ENCODE data around the gene CHURC1. TPM values are rescaled to one million over a fixed set of nuclear protein-coding genes. Genes with fewer than 3 reads are reported as not detected.

CHURC1 gene
- polyA plus RNA-seq, 1 donor (not counting 4 experiments of a cell fraction or from before 2014, with no cell fraction given) = 126 TPM

GRCh38 chr14:64935508-64935907 lies 21.3 kb downstream of the CHURC1 start:
- Histone ChIP-seq H3K9me1 (ENCODE audit: control insufficient read depth, extremely low read depth, insufficient read depth, low read length) (no peaks in the 10 kb centered on the region), H3K27me3 (ENCODE audit: control insufficient read depth, extremely low read depth, insufficient read depth, low read length) (no peaks in the 10 kb centered on the region), H2AFZ (ENCODE audit: control insufficient read depth, low read length) (no peak overlapping the region), H3K9me3 (ENCODE audit: control insufficient read depth, low read depth, low read length) (no peaks in the 10 kb centered on the region), H4K20me1 (ENCODE audit: control insufficient read depth, extremely low read depth, insufficient read depth, low read length) (no peaks in the 10 kb centered on the region), H3K4me2 (ENCODE audit: control insufficient read depth, extremely low read depth, insufficient read depth, low read depth, low read length) (no peak overlapping the region), H3K27ac (ENCODE audit: control insufficient read depth, insufficient read depth, low read length) (no peak overlapping the region), H3K4me3 (ENCODE audit: control insufficient read depth in 2 of 3, extremely low read depth in 1 of 3, insufficient read depth in 2 of 3, low read depth in 1 of 3, low read length in 3 of 3) (no peak overlapping the region), H3K36me3 (ENCODE audit: control insufficient read depth in 2 of 2, extremely low read depth in 1 of 2, insufficient read depth in 2 of 2, low read length in 2 of 2) (peaks cover 5 to 21% of the 10 kb centered on the region in 2 experiments), H3K4me1 (ENCODE audit: control insufficient read depth, extremely low read depth, insufficient read depth, low read length) (no peaks in the 10 kb centered on the region), H3K9ac (ENCODE audit: control insufficient read depth, extremely low read depth, insufficient read depth, low read length) (no peak overlapping the region), H3K79me2 (ENCODE audit: control insufficient read depth, insufficient read depth, low read length) (no peaks in the 10 kb centered on the region)
- FAIRE-seq (no peak), DNase-seq (ENCODE audit: low read depth, low spot score) (no peak)
- dilution Hi-C loops (cut with MboI; ENCODE audit: extremely low pct_ligation_motif_present, low sequenced_read_pairs) = no loop called here
- TF ChIP-seq EZH2 (IDR thresholded peaks at IDR 0.05; ENCODE audit: low read length) = no peak
- TF ChIP-seq, protein P1, sequence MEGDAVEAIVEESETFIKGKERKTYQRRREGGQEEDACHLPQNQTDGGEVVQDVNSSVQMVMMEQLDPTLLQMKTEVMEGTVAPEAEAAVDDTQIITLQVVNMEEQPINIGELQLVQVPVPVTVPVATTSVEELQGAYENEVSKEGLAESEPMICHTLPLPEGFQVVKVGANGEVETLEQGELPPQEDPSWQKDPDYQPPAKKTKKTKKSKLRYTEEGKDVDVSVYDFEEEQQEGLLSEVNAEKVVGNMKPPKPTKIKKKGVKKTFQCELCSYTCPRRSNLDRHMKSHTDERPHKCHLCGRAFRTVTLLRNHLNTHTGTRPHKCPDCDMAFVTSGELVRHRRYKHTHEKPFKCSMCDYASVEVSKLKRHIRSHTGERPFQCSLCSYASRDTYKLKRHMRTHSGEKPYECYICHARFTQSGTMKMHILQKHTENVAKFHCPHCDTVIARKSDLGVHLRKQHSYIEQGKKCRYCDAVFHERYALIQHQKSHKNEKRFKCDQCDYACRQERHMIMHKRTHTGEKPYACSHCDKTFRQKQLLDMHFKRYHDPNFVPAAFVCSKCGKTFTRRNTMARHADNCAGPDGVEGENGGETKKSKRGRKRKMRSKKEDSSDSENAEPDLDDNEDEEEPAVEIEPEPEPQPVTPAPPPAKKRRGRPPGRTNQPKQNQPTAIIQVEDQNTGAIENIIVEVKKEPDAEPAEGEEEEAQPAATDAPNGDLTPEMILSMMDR (optimal IDR thresholded peaks at IDR 0.05 in 1 of 3, IDR thresholded peaks at IDR 0.05 in 1 of 3, conservative IDR thresholded peaks at IDR 0.05 in 1 of 3; ENCODE audit: extremely low read depth in 1 of 3, insufficient read depth in 2 of 3, low read length in 3 of 3) = no peak

DNA sequence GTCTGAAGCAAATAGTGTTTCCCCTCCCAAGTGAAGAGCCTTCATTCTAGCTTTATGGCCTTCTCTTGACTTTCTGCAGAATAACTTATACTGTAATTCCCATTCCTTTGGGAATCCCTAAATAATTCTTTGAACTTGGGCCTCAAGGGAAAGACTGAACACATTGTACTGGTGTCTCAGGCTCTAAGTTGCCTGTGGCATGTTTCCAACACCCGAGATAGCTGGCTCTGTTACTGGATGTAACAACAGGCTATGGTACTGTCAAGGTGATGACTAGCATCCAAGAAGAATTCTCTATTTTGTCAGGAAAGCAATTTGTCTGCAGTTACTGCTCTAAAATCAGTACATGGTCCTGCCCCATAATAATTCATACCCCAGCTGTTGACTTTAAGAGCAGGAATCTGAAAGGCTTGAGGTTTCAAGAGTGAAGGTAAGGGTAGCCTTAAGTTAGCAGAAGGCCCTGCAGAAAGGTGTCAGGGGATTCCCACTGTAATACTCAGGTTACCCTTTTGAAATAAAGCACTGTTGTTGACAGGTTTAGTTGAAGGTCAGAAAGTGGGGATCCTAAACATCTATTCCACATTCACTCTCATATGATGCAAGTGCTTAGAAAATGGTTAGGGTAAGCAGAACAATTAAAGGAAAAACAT lies 23.0 kb downstream of the CHURC1 start:
- Histone ChIP-seq H3K9me3 (ENCODE audit: control insufficient read depth, low read depth, low read length) (no peaks in the 10 kb centered on the region), H3K9ac (ENCODE audit: control insufficient read depth, extremely low read depth, insufficient read depth, low read length) (no peak overlapping the region), H3K27ac (ENCODE audit: control insufficient read depth, insufficient read depth, low read length) (no peak overlapping the region), H3K36me3 (ENCODE audit: control insufficient read depth in 2 of 2, extremely low read depth in 1 of 2, insufficient read depth in 2 of 2, low read length in 2 of 2) (peaks cover 3 to 11% of the 10 kb centered on the region in 2 experiments), H3K79me2 (ENCODE audit: control insufficient read depth, insufficient read depth, low read length) (peaks cover 1% of the 10 kb centered on the region), H3K4me3 (ENCODE audit: control insufficient read depth in 2 of 3, extremely low read depth in 1 of 3, insufficient read depth in 2 of 3, low read depth in 1 of 3, low read length in 3 of 3) (no peak overlapping the region), H2AFZ (ENCODE audit: control insufficient read depth, low read length) (no peak overlapping the region), H3K9me1 (ENCODE audit: control insufficient read depth, extremely low read depth, insufficient read depth, low read length) (no peaks in the 10 kb centered on the region), H3K27me3 (ENCODE audit: control insufficient read depth, extremely low read depth, insufficient read depth, low read length) (no peaks in the 10 kb centered on the region), H3K4me1 (ENCODE audit: control insufficient read depth, extremely low read depth, insufficient read depth, low read length) (peaks cover 5% of the 10 kb centered on the region), H4K20me1 (ENCODE audit: control insufficient read depth, extremely low read depth, insufficient read depth, low read length) (no peaks in the 10 kb centered on the region), H3K4me2 (ENCODE audit: control insufficient read depth, extremely low read depth, insufficient read depth, low read depth, low read length) (no peak overlapping the region)
- DNase-seq (ENCODE audit: low read depth, low spot score) (no peak), FAIRE-seq (no peak)
- dilution Hi-C loops (cut with MboI; ENCODE audit: extremely low pct_ligation_motif_present, low sequenced_read_pairs) = no loop called here
- no peak for TF ChIP-seq EZH2 (IDR thresholded peaks at IDR 0.05; ENCODE audit: low read length)
- TF ChIP-seq, protein P1 (optimal IDR thresholded peaks at IDR 0.05 in 1 of 3, IDR thresholded peaks at IDR 0.05 in 1 of 3, conservative IDR thresholded peaks at IDR 0.05 in 1 of 3; ENCODE audit: extremely low read depth in 1 of 3, insufficient read depth in 2 of 3, low read length in 3 of 3) = no peak

Data from keratinocyte (primary cell).